ENCODE data around the gene ENAH.

GRCh38 chr1:225467193-225468020 lies 185.5 kb downstream of the ENAH start:
- no peak for TF ChIP-seq CTCF (conservative IDR thresholded peaks at IDR 0.05 in 1 of 2, IDR thresholded peaks at IDR 0.05 in 1 of 2; ENCODE audit: low read depth in 1 of 2, low read length in 2 of 2)
- no peak for TF ChIP-seq EZH2 (IDR thresholded peaks at IDR 0.05; ENCODE audit: low read length, missing control alignments)

All from fibroblast of lung (primary cell).